Measurements from ENCODE around the gene COA5.
"Not testable (repeated sequence)": the region's sequence is repeated elsewhere in the genome, so short reads cannot be mapped to it uniquely, and the experiment has no call there.

Gene COA5

GRCh38 chr2:98606431-98606830 is 1.9 kb downstream of the COA5 start:
- no peak for DNase-seq (ENCODE audit: low read depth)
- TF ChIP-seq, protein P1, sequence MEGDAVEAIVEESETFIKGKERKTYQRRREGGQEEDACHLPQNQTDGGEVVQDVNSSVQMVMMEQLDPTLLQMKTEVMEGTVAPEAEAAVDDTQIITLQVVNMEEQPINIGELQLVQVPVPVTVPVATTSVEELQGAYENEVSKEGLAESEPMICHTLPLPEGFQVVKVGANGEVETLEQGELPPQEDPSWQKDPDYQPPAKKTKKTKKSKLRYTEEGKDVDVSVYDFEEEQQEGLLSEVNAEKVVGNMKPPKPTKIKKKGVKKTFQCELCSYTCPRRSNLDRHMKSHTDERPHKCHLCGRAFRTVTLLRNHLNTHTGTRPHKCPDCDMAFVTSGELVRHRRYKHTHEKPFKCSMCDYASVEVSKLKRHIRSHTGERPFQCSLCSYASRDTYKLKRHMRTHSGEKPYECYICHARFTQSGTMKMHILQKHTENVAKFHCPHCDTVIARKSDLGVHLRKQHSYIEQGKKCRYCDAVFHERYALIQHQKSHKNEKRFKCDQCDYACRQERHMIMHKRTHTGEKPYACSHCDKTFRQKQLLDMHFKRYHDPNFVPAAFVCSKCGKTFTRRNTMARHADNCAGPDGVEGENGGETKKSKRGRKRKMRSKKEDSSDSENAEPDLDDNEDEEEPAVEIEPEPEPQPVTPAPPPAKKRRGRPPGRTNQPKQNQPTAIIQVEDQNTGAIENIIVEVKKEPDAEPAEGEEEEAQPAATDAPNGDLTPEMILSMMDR (IDR thresholded peaks at IDR 0.05; ENCODE audit: low read depth, low read length, missing control alignments): no peak
- no peak overlapping the region for H3K4me3 ChIP-seq (ENCODE audit: low read depth, low read length)

DNA sequence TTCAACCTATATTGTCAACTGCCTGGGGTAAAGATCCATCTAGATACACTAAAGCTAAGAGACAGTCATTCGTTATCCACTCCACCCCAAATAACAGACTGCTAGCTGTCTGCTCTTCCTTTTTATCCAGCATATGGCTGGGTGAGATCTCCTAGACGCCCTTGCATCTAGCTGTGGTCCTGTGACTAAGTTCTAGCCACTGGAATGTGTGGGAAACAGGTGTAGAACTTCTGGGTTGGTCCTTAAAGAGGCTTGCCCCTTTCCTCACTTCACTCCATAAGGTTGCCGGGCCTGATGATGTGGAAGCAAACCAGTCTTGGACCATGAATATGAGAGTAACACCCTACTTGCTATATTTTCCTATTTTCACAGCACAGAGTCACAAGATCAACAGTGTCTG is 3.2 kb downstream of the COA5 start:
- no peak for DNase-seq (ENCODE audit: low read depth)
- TF ChIP-seq, protein P1 (IDR thresholded peaks at IDR 0.05; ENCODE audit: low read depth, low read length, missing control alignments): no peak
- H3K4me3 ChIP-seq (ENCODE audit: low read depth, low read length): no peak overlapping the region

GRCh38 chr2:98604547-98604946 is 3.8 kb downstream of the COA5 start:
- DNase-seq (ENCODE audit: low read depth): no peak
- no peak overlapping the region for H3K4me3 ChIP-seq (ENCODE audit: low read depth, low read length)
- TF ChIP-seq, protein P1 (IDR thresholded peaks at IDR 0.05; ENCODE audit: low read depth, low read length, missing control alignments): no peak

DNA sequence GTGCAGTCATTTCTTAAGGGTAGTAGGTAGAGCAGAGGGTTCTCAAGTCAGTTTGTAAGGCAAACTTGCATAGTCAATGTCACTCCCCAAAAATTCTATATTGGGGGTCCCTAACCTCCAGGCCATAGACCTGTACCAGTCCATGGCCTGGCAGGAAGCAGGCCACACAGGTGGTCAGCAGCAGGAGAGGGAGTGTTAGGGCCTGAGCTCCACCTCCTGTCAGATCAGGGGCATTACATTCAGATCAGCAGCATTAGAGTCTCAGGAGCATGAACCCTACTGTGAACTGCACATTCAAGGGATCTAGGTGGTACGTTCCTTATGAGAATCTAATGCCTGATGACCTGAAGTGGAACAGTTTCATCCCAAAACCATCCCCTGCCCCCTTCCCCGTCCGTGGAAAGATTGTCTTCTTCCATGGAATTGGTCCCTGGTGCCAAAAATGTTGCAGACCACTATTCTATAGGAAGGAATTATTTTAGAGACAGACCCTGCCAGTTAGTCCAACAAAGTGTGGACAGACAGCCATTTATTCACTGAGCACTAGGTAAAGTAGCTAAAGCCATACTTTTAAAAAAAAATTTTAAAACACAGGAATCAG is 6.7 kb downstream of the COA5 start:
- H3K4me3 ChIP-seq (ENCODE audit: low read depth, low read length): no peak overlapping the region
- TF ChIP-seq, protein P1 (IDR thresholded peaks at IDR 0.05; ENCODE audit: low read depth, low read length, missing control alignments): peak; percentile 81
- no peak for DNase-seq (ENCODE audit: low read depth)

- TF ChIP-seq, protein P1 (IDR thresholded peaks at IDR 0.05; ENCODE audit: low read depth, low read length, missing control alignments): no peak
- H3K4me3 ChIP-seq (ENCODE audit: low read depth, low read length): no peak overlapping the region
- no peak for DNase-seq (ENCODE audit: low read depth)
These were observed 9.4 kb downstream of the COA5 start for GRCh38 chr2:98598781-98599428.

DNA sequence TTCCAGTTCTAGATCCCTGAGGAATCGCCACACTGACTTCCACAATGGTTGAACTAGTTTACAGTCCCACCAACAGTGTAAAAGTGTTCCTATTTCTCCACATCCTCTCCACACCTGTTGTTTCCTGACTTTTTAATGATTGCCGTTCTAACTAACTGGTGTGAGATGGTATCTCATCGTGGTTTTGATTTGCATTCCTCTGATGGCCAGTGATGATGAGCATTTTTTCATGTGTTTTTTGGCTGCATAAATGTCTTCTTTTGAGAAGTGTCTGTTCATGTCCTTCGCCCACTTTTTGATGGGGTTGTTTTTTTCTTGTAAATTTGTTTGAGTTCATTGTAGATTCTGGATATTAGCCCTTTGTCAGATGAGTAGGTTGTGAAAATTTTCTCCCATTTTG is 13.6 kb downstream of the COA5 start:
- DNase-seq (ENCODE audit: low read depth); H3K4me3 ChIP-seq (ENCODE audit: low read depth, low read length): not testable (repeated sequence)

GRCh38 chr2:98592565-98592964 is 15.7 kb downstream of the COA5 start:
- no peak overlapping the region for H3K4me3 ChIP-seq (ENCODE audit: low read depth, low read length)
- TF ChIP-seq, protein P1 (IDR thresholded peaks at IDR 0.05; ENCODE audit: low read depth, low read length, missing control alignments): no peak
- DNase-seq (ENCODE audit: low read depth): no peak

All from GM12864 (cell line).